ENCODE data around the gene RNF169. TPM values are rescaled to one million over a fixed set of nuclear protein-coding genes. Genes with fewer than 3 reads are reported as not detected.

RNF169 gene
- total and polyA plus RNA-seq, 2 of the 8 experiments (the other 6 are each of a cell fraction or from before 2014, with no cell fraction given): 3.6 to 12.5 TPM

DNA sequence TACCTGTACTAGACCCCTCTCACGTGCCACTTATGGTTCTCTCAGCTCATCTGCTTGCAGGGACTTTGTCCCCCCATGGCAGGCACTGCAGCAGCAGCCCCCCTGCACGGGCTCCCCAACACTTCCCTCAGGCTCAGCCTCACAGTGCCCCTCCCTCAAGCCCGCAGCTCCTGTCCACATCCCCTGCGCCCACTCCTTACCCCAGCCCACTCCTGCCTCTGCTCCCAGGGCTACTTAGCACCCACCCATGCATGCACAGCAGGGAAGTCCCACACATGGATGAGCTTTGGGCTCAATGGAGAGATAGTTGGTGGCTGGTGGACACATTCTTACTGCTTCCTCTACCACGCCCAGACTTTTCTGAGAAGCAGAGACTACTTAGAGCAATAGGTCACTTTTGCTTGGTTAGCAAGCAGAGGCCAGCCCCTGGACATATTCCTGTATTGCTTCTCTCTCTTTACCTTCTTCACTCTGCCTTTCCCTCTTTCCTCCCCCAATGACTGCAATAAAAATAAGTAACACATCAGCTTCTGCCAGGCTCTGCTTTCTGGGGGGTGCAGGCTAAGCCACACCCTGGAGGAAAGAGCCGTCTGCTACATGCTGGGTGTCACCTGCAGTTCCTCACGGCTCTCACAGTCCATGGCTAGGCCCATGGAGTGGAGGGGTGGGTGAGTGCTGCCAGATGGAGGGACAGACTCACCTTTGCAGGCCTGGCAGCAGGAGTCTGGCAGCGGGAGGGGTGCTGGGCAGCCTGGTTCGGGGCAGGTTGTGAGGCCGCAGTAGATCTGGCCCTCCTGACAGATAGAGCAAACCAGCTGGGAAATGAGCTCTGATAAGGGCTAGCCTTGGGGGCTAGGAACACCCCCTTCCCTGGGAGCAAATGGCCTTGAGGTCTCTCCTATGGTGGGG lies 40.8 kb upstream of the RNF169 start:
- POLR2A ChIA-PET (ENCODE audit: partially characterized antibody): interaction anchor here (0.7 kb wide), 1 partner anchor 31 kb away, joined by 3 read pairs; no protein-coding TSS in a partner anchor
- no peak overlapping the region for H3K4me2 ChIP-seq (ENCODE audit: insufficient read depth in 1 of 2, low read depth in 2 of 2, low read length in 2 of 2)
- TF ChIP-seq POU5F1 (IDR thresholded peaks at IDR 0.05; ENCODE audit: low read depth, low read length) (no peak), NRF1 (IDR thresholded peaks at IDR 0.05; ENCODE audit: low read depth, low read length) (no peak), BRCA1 (IDR thresholded peaks at IDR 0.05; ENCODE audit: low read depth, low read length) (no peak), SP2 (IDR thresholded peaks at IDR 0.05; ENCODE audit: low read length) (no peak), SP1 (IDR thresholded peaks at IDR 0.05; ENCODE audit: low read depth, low read length) (no peak), SRF (IDR thresholded peaks at IDR 0.05; ENCODE audit: low read depth, low read length) (no peak), SP4 (IDR thresholded peaks at IDR 0.05; ENCODE audit: low read length) (no peak), RNF2 (IDR thresholded peaks at IDR 0.05; ENCODE audit: borderline replicate concordance, low read depth, low read length, missing control alignments, poor library complexity, severe bottlenecking) (no peak), RBBP5 (IDR thresholded peaks at IDR 0.05; ENCODE audit: borderline replicate concordance, low read depth, low read length) (no peak), GABPA (IDR thresholded peaks at IDR 0.05; ENCODE audit: borderline replicate concordance, insufficient read depth, low read length) (no peak), BCL11A (IDR thresholded peaks at IDR 0.05; ENCODE audit: low read depth in 2 of 2, low read length in 2 of 2) (no peak)
- TF ChIP-seq, protein P1, sequence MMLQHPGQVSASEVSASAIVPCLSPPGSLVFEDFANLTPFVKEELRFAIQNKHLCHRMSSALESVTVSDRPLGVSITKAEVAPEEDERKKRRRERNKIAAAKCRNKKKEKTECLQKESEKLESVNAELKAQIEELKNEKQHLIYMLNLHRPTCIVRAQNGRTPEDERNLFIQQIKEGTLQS (IDR thresholded peaks at IDR 0.05; ENCODE audit: insufficient read depth, low read depth, low read length): no peak

More for the DNA sequence above, 40.8 kb upstream of the RNF169 start:
- H3K4me1 ChIP-seq (replicated peaks in 1 of 4; ENCODE audit: control insufficient read depth in 3 of 4, insufficient read depth in 4 of 4, low read length in 3 of 4): peaks cover 0 to 6% (median 3%) of the 10 kb centered on the region in 4 experiments; a peak in 3 of 7 replicates
- 91% methylated on average over 10 of the region's 10 CpGs; no CpG with 5 or more reads in 1 of the 2 experiments for WGBS, 2 experiments (ENCODE audit: extremely low coverage in 1 of 2, insufficient coverage in 1 of 2, insufficient read length in 1 of 2, insufficient replicate concordance in 2 of 2, low coverage in 1 of 2, low lambda C conversion rate in 2 of 2, missing lambda C conversion rate in 1 of 2)
- H3K79me2 ChIP-seq (ENCODE audit: control insufficient read depth in 1 of 2, insufficient read depth in 2 of 2, low read length in 2 of 2): no peaks in the 10 kb centered on the region
- no peak overlapping the region for H3K23ac ChIP-seq (ENCODE audit: insufficient read length)
- no peak overlapping the region for H3K4me3 ChIP-seq (ENCODE audit: extremely low read depth in 1 of 4, insufficient read depth in 2 of 4, low read depth in 3 of 4, low read length in 4 of 4)
- no peak overlapping the region for H3K27ac ChIP-seq (ENCODE audit: low read depth, low read length)
- no peak overlapping the region for H3K14ac ChIP-seq (ENCODE audit: insufficient read length)
- no peak overlapping the region for H2AK5ac ChIP-seq (ENCODE audit: low read depth, low read length)
- H3K56ac ChIP-seq (replicated peaks; ENCODE audit: insufficient read length, low read depth, low read length): no peak overlapping the region
- no peak overlapping the region for H4K91ac ChIP-seq (replicated peaks; ENCODE audit: insufficient read length, low read length)
- H3K4ac ChIP-seq (replicated peaks; ENCODE audit: insufficient read length, low read depth, low read length): no peak overlapping the region
- no peak overlapping the region for H4K5ac ChIP-seq (ENCODE audit: insufficient read length, low read depth, low read length)
- no peaks in the 10 kb centered on the region for H3K79me1 ChIP-seq (ENCODE audit: low read depth, low read length)
- no peaks in the 10 kb centered on the region for H3K23me2 ChIP-seq (ENCODE audit: low read depth, low read length)
- H4K8ac ChIP-seq (ENCODE audit: extremely low read depth, insufficient read depth, low read length): no peak overlapping the region
- no peak overlapping the region for H2BK5ac ChIP-seq (ENCODE audit: low read depth, low read length)
- DNase-seq (ENCODE audit: low read depth in 1 of 2, low spot score in 2 of 2) (no peak), FAIRE-seq (no peak)
- H3K9ac ChIP-seq (replicated peaks in 1 of 4; ENCODE audit: extremely low read depth in 1 of 4, low read depth in 3 of 4, low read length in 3 of 4): no peak overlapping the region
- H3K36me3 ChIP-seq (ENCODE audit: control insufficient read depth in 2 of 4, insufficient read depth in 4 of 4, low read length in 3 of 4): no peaks in the 10 kb centered on the region
- H3K18ac ChIP-seq (ENCODE audit: extremely low read depth, low read length): no peak overlapping the region
- H2BK12ac ChIP-seq (ENCODE audit: low read depth, low read length): no peak overlapping the region
- no peak overlapping the region for H2BK20ac ChIP-seq (ENCODE audit: low read length)
- H4K20me1 ChIP-seq (replicated peaks in 1 of 2; ENCODE audit: control insufficient read depth in 1 of 2, insufficient read depth in 2 of 2, low read length in 2 of 2): no peaks in the 10 kb centered on the region
- H2BK120ac ChIP-seq (replicated peaks; ENCODE audit: low read depth, low read length): no peak overlapping the region
- no peak overlapping the region for H2BK15ac ChIP-seq (ENCODE audit: low read length)
- H3K27me3 ChIP-seq (replicated peaks in 1 of 4; ENCODE audit: control insufficient read depth in 3 of 4, extremely low read depth in 1 of 4, insufficient read depth in 3 of 4, low read length in 3 of 4): no peaks in the 10 kb centered on the region
- no peaks in the 10 kb centered on the region for H3K9me3 ChIP-seq (ENCODE audit: insufficient read depth in 2 of 2, low read depth in 1 of 2, low read length in 1 of 2)
- CTCF ChIA-PET (ENCODE audit: partially characterized antibody): interaction anchor here (1.0 to 16.5 kb wide), 6 partner anchors 11 to 162 kb away, joined by 3 to 348 read pairs (median 4); no protein-coding TSS in a partner anchor
- H2AFZ ChIP-seq (ENCODE audit: low read length): no peak overlapping the region

All from H1 (cell line).